C4-2B (cell line): ENCODE data around the gene UGT2B11.
"Not testable (repeated sequence)": the region's sequence is repeated elsewhere in the genome, so short reads cannot be mapped to it uniquely, and the experiment has no call there.

Source experiments
- H3K27ac ChIP-seq: fragments of 450-650 bp; 2 replicates; pipeline ENCODE4 v1.5.1; 2017
- ZFX ChIP-seq: fragments of 450-650 bp; IDR thresholded peaks from 2 replicates; pipeline ENCODE4 v1.6.1; 2017
- TF ChIP-seq, protein P1 (sequence below): fragments of 450-650 bp; conservative IDR thresholded peaks from 2 replicates; pipeline ENCODE4 v1.5.1; 2017; ENCODE audit warnings: mild to moderate bottlenecking

The UGT2B11 gene

DNA sequence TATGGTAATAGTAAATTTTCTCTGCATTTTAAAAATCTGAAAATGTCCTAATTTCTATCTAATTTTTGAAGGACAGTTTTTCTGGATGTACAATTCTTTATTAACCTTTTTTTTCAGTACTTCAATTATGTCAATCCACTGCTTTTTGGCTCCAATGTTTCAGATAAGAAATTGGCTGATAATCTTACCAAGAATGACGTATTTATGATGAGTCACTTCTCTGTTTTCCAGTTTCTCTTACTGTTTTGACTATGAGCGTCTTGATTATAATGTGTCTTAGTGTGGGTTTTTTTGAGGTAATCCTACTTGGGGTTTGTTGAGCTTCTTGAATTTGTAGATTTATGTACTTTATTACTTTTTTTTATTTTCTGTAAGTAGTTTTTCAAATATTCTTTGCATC is 47.2 kb downstream of the UGT2B11 start:
- TF ChIP-seq ZFX, result no peak
- TF ChIP-seq, protein P1, sequence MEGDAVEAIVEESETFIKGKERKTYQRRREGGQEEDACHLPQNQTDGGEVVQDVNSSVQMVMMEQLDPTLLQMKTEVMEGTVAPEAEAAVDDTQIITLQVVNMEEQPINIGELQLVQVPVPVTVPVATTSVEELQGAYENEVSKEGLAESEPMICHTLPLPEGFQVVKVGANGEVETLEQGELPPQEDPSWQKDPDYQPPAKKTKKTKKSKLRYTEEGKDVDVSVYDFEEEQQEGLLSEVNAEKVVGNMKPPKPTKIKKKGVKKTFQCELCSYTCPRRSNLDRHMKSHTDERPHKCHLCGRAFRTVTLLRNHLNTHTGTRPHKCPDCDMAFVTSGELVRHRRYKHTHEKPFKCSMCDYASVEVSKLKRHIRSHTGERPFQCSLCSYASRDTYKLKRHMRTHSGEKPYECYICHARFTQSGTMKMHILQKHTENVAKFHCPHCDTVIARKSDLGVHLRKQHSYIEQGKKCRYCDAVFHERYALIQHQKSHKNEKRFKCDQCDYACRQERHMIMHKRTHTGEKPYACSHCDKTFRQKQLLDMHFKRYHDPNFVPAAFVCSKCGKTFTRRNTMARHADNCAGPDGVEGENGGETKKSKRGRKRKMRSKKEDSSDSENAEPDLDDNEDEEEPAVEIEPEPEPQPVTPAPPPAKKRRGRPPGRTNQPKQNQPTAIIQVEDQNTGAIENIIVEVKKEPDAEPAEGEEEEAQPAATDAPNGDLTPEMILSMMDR, result no peak

DNA sequence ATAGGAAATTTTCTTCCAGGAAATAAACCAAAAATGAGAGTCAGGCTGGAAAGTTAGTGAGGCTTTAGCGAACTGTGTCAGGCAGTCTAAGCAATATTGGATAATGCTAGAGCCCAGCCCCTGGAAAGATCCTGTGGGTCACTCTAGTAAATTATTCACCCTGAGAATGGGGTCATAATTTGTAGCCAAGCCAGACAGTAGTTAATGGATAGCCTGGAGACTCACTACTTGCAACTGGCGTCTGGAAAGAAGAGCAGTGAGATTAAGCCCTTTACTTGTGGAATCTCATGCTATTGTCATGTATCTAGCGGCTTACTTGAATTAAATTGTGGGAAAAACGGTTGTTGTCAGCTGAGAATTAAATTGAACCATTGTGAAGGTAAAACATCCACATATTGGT is 48.2 kb downstream of the UGT2B11 start:
- not testable (repeated sequence) for H3K27ac ChIP-seq

More for the DNA sequence above, 47.2 kb downstream of the UGT2B11 start:
- H3K27ac ChIP-seq, result no peak overlapping the region

DNA sequence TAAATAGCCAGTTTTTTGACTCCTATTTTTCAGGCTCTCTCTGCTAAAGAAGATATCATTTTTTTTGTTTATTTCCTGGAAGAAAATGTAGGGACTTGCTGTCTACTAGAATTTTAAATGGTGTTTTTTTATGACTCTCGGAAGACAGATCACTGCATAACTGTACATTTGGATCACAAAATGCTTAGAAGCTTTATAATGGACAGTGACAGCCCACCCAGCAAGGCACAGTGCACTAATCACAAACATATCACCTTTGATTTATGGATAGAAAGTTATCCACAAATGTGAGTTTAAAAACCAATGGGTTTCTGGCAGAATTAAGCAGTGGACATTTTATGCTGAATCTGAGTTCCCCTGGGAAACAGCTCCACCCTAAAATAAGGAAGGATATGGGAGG is 48.8 kb downstream of the UGT2B11 start:
- not testable (repeated sequence) for H3K27ac ChIP-seq

DNA sequence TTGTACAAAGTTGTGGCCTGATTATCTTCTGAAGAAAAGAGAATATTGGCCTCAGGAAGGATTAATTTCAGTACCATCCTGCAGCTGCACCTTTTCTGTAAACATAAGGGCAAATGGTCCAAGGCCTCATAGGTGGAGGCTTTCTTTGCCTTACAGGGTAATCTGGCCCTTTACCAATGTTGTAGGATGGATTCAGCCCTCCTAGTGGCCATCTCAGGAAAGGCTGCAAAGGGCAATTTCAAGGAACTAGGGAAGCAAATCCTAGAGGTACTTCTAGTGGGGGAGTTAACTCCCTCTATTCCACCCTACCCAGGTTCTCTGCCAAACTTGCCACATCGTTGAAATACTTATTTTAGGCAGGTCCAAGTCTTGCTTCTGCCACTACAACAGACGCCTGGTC is 57.6 kb downstream of the UGT2B11 start:
- no peak overlapping the region for H3K27ac ChIP-seq
- TF ChIP-seq, protein P1, result peak; percentile 35
- no peak for TF ChIP-seq ZFX

DNA sequence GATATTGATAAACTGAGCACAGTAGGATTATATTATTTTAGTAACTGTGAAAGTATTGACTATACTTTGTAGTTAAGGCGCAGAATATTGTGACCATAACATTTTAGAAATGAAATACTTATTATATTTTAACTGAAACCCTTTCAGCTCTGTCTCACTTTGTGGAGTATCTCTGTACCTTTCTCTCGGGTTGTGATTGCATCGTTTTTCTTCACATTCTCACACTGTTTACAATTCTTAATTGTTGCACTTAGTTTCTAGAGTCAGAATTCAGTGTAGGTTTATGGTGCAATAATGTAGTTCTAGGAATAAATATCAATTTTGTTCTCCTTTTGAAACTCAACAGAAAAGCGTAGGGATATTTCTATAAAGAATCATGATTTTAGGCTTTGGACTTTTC is 60.5 kb downstream of the UGT2B11 start:
- H3K27ac ChIP-seq, result no peak overlapping the region
- no peak for TF ChIP-seq ZFX
- TF ChIP-seq, protein P1, result no peak
